Esophagus muscularis mucosa (tissue), 4 donors: ENCODE measurements around the gene LRRC7. TPM values are rescaled to one million over a fixed set of nuclear protein-coding genes. Genes with fewer than 3 reads are reported as not detected.

Source experiments
- DNase-seq: peaks from one replicate; pipeline ENCODE4 v3.0.0-alpha.2; 2017; ENCODE audit errors: extremely low spot score
- H3K27ac ChIP-seq, 4 donors: fragments of 200-600 bp; sonication (generic); replicated peaks in 1 of 4; 1 replicate in 3 of 4; 2 replicates in 1 of 4; pipeline ENCODE4 v1.5.1; 2016 to 2019; ENCODE audit warnings: mild to moderate bottlenecking in 1 of 4
- H3K27me3 ChIP-seq, 4 donors: fragments of 200-600 bp; sonication (generic); one replicate each; pipeline versions ENCODE4 v1.5.1 to v1.6.0; 2016 to 2019
- H3K36me3 ChIP-seq, 4 donors: fragments of 200-600 bp; sonication (generic); one replicate each; pipeline ENCODE4 v1.5.1; 2016 to 2019
- H3K4me1 ChIP-seq, 4 donors: fragments of 200-600 bp; sonication (generic); one replicate each; pipeline ENCODE4 v1.5.1; 2016 to 2019
- H3K4me3 ChIP-seq, 4 donors: fragments of 200-600 bp; sonication (generic); 1 replicate in 2 of 4; 2 replicates in 2 of 4; pipeline ENCODE4 v1.5.1; 2016 to 2019; ENCODE audit warnings: mild to moderate bottlenecking in 4 of 4, moderate library complexity in 1 of 4
- H3K9me3 ChIP-seq, 4 donors: fragments of 200-600 bp; sonication (generic); 1 replicate in 3 of 4; 2 replicates in 1 of 4; pipeline ENCODE4 v1.5.1; 2016 to 2019
- EP300 ChIP-seq: sonication (generic); formaldehyde crosslinking; IDR thresholded peaks from one replicate; pipeline ENCODE4 v1.6.1; 2017; ENCODE audit warnings: antibody characterized with exemption
- POLR2A ChIP-seq: fragments of 450-650 bp; IDR thresholded peaks from one replicate; pipeline ENCODE4 v1.6.1; 2017; ENCODE audit warnings: antibody characterized with exemption, moderate library complexity, mild to moderate bottlenecking, low read depth
- POLR2AphosphoS5 ChIP-seq, 2 donors: sonication (generic); formaldehyde crosslinking; IDR thresholded peaks; one replicate each; pipeline ENCODE4 v1.6.1; 2017; ENCODE audit warnings: antibody characterized with exemption in 2 of 2
- WGBS: methylation state at CpG from one replicate; pipeline ENCODE4 v1.1.5; 2018; 5-methylcytosine and 5-hydroxymethylcytosine counted together
- intact Hi-C: fragments of 100-400 bp; cut with DNase I; formaldehyde crosslinking; loops from one replicate; pipeline ENCODE4 v1.15.1; 2023
- total RNA-seq, 4 donors: library from RNA; depleted of rRNA; stranded (reverse); fragments of >200 nt; gene quantifications; one replicate each; pipeline versions ENCODE4 v1.1.0 to v1.2.1, GENCODE V29; 2016
- TF ChIP-seq, protein P1 (sequence below), 3 experiments: fragments of 200-600 bp in 2 of 3; fragments of 450-650 bp in 1 of 3; sonication (generic) in 2 of 3; IDR thresholded peaks; one replicate each; pipeline ENCODE4 v1.5.1; 2017 to 2019; ENCODE audit warnings: antibody characterized with exemption in 3 of 3, mild to moderate bottlenecking in 2 of 3, moderate library complexity in 1 of 3

LRRC7 gene
- total RNA-seq, 4 donors from 2014 or later = 0.26 to 2.5 (median 0.42) TPM

DNA sequence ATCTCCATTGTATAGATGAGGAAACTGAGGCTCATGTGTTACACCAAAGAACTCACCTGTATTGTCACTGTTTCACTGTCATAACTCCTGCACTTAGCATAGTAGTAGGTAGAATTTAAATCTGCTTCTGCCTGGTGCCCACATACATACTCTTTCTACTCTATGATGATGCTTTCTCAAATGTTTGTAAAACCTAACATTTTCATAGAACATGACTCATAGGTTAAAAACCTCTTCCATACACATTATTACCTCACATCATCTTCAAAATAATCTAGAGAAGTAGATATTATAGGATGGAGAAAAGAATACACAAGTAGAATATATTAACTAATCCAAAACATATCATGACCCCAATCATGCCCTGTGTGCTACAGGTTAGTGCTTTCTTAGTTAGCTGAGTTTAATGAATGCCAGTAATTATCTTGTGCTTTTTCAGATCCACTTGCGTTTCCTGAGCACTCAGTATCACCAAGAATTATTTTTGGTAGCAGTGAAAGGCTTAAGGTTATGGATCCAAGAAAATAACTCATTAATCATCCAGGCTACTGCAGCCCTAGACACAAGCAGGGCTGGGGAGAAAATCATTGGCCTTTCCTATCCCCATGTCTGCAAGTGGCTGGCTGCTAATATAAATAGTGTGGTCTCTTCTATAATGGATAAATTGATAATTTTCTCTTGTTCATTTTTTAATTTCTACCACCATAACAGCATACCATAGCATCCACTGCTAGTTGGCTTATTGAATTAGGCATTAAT, 480.8 kb downstream of the LRRC7 start:
- 47% methylated on average over 1 of the region's 1 CpG for WGBS

DNA sequence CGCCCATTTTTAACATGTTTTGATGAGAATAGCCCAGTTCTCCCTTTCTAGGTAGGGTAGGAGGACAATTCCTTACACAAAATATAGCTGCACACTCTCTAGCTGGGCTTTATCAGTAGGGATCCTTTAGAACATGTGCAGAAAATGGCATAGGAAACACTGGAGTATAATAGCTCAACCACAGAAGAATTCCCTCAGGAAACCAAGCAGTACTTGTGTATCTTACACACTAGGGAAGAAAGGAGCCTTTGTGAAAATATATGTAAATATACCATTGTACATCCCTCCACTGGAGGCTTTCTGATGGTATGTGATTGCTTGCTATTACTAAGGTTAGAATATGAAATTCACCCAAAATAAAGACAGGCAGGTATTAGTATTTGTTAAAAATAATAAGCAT, 484.2 kb downstream of the LRRC7 start:
- intact Hi-C loops = no loop called here
- 59% methylated on average over 1 of the region's 1 CpG for WGBS
- Histone ChIP-seq H3K27ac (no peak overlapping the region), H3K36me3 (no peaks in the 10 kb centered on the region), H3K4me3 (no peak overlapping the region), H3K9me3 (no peaks in the 10 kb centered on the region), H3K27me3 (no peaks in the 10 kb centered on the region), H3K4me1 (no peaks in the 10 kb centered on the region)
- TF ChIP-seq EP300 = no peak
- no peak for TF ChIP-seq POLR2AphosphoS5 (IDR thresholded peaks at IDR 0.05)
- TF ChIP-seq, protein P1, sequence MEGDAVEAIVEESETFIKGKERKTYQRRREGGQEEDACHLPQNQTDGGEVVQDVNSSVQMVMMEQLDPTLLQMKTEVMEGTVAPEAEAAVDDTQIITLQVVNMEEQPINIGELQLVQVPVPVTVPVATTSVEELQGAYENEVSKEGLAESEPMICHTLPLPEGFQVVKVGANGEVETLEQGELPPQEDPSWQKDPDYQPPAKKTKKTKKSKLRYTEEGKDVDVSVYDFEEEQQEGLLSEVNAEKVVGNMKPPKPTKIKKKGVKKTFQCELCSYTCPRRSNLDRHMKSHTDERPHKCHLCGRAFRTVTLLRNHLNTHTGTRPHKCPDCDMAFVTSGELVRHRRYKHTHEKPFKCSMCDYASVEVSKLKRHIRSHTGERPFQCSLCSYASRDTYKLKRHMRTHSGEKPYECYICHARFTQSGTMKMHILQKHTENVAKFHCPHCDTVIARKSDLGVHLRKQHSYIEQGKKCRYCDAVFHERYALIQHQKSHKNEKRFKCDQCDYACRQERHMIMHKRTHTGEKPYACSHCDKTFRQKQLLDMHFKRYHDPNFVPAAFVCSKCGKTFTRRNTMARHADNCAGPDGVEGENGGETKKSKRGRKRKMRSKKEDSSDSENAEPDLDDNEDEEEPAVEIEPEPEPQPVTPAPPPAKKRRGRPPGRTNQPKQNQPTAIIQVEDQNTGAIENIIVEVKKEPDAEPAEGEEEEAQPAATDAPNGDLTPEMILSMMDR (IDR thresholded peaks at IDR 0.05) = no peak
- no peak for TF ChIP-seq POLR2A
- DNase-seq = no peak

More for the DNA sequence above, 480.8 kb downstream of the LRRC7 start:
- no peaks in the 10 kb centered on the region for H3K9me3 ChIP-seq
- TF ChIP-seq POLR2AphosphoS5 (IDR thresholded peaks at IDR 0.05) (no peak), EP300 (no peak), POLR2A (no peak)
- TF ChIP-seq, protein P1 (IDR thresholded peaks at IDR 0.05) = no peak
- no peak for DNase-seq
- H3K36me3 ChIP-seq = no peaks in the 10 kb centered on the region
- H3K4me1 ChIP-seq = peaks cover 3 to 14% (median 8%) of the 10 kb centered on the region in 4 donors
- H3K27me3 ChIP-seq = no peaks in the 10 kb centered on the region
- intact Hi-C loops = no loop called here
- H3K4me3 ChIP-seq = no peak overlapping the region
- no peak overlapping the region for H3K27ac ChIP-seq

DNA sequence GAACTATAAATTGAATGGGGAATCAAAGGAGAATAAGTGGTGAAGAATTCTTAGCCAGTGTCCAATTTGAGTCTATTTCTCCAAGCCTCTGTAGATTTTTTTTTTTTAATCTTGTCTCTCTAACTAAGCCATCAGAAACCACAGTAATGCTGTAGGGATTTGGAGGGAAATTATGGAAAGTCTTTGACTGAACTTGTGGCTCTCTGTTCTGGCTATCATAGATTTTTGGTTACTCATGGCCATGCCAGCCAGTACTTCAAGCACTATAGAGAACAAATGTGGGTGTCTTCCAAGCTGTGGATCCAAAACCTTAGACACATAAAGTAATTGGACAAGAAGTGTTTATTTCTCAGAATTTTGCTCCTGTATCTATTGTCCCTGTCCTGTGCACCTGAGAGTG, 489.8 kb downstream of the LRRC7 start:
- intact Hi-C loops = no loop called here
- Histone ChIP-seq H3K27me3 (no peaks in the 10 kb centered on the region), H3K4me1 (no peaks in the 10 kb centered on the region), H3K9me3 (no peaks in the 10 kb centered on the region), H3K36me3 (no peaks in the 10 kb centered on the region), H3K4me3 (no peak overlapping the region), H3K27ac (no peak overlapping the region)
- TF ChIP-seq EP300 = no peak
- no peak for TF ChIP-seq POLR2AphosphoS5 (IDR thresholded peaks at IDR 0.05)
- TF ChIP-seq, protein P1 (IDR thresholded peaks at IDR 0.05) = no peak
- no peak for DNase-seq

DNA sequence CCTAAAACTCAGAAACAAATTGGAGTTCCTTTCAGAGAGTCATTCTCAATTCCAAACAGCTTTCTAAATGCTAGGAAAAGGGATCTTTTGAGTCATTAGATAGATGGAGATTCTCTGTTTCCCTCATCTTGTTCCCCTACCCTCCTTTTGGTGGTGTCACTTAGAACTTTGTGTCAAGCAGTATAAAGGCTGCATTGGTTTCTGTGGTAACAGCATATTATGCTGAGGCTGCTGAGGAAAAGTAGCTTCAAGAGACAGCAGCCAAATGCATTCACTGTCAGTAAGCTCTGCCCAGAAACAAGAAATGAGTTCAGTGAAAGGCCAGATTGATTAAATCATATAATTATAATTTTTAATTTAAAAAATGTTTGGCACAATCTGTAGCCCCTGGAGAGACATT, 493.5 kb downstream of the LRRC7 start:
- Histone ChIP-seq H3K4me1 (no peaks in the 10 kb centered on the region), H3K4me3 (no peak overlapping the region), H3K27ac (no peak overlapping the region), H3K9me3 (no peaks in the 10 kb centered on the region), H3K27me3 (no peaks in the 10 kb centered on the region), H3K36me3 (no peaks in the 10 kb centered on the region)
- DNase-seq = no peak
- intact Hi-C loops = no loop called here
- TF ChIP-seq POLR2AphosphoS5 (IDR thresholded peaks at IDR 0.05) (no peak), POLR2A (no peak), EP300 (no peak)
- TF ChIP-seq, protein P1 (IDR thresholded peaks at IDR 0.05) = no peak

DNA sequence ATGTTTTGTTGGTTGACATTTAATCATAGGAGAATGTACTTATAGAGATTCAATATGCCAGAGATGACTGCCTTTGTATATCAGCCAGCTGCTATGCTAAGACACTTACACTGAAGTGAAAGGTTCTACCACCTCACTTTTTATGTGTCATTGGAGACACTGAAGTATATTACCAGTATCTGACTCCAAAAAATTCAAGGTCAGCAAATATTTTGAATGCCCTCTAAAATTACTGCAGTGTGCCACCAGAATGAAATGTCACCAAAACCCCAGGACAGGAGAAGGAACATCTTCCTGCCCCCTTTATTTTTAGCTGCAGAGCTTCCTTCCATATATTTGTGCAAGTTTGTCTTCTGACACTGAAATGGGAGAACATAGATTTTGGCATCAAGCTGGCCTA, 496.1 kb downstream of the LRRC7 start:
- intact Hi-C loops = no loop called here
- Histone ChIP-seq H3K36me3 (no peaks in the 10 kb centered on the region), H3K27ac (no peak overlapping the region), H3K4me3 (no peak overlapping the region), H3K27me3 (no peaks in the 10 kb centered on the region), H3K4me1 (no peaks in the 10 kb centered on the region), H3K9me3 (no peaks in the 10 kb centered on the region)
- DNase-seq = no peak
- TF ChIP-seq, protein P1 (IDR thresholded peaks at IDR 0.05) = no peak
- TF ChIP-seq POLR2AphosphoS5 (IDR thresholded peaks at IDR 0.05) = no peak
- TF ChIP-seq EP300 = no peak
- TF ChIP-seq POLR2A = no peak
